Fibroblast of the conjunctiva (primary cell): ENCODE data around the gene SGCB.

Experiments
- DNase-seq: peaks from one replicate; pipeline ENCODE4 v3.0.0-alpha.2; 2010; ENCODE audit warnings: low read depth

Gene SGCB

DNA sequence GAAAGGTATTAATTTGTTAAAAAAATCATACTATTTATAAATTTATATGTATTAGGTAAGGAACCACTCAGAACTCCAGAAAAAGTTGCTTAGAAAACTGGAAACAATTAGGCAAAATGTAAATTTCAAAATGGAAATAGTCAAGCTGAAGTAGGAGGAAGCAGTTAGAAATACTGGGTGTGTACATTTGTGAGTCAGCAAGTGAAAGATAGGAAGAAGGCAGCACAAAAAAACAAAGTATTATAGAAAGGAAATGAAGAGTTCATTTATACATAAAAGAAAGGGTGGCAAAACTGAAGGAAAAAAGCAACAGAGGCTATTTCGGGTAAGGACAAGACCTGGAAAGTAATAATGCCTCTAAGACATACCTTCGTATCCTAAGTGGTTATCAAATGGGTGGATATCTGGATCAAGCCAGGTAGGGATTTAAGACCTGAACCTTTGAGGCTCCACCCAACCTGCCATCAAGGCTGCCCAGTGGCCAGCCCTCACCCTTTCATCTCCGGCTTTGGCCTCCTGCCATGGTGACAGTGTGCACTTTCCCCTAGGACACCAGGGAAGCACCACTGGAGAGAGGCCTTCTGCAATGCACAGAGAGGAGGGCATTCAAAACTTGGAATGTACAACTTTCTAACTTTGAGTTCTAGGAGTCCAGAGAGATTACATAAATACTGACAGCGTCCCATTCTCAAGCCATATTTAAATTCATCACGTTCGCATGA lies 18.0 kb downstream of the SGCB start, which contains the start of gene LRRC66:
Gene LRRC66, minus strand, starts transcription at position 428 of the 722 bp plus-strand sequence. CDS start 2,750 bp downstream, outside the sequence.
- no peak for DNase-seq

- no peak for DNase-seq
Measured at GRCh38 chr4:52017814-52018213, 20.3 kb downstream of the SGCB start.

DNA sequence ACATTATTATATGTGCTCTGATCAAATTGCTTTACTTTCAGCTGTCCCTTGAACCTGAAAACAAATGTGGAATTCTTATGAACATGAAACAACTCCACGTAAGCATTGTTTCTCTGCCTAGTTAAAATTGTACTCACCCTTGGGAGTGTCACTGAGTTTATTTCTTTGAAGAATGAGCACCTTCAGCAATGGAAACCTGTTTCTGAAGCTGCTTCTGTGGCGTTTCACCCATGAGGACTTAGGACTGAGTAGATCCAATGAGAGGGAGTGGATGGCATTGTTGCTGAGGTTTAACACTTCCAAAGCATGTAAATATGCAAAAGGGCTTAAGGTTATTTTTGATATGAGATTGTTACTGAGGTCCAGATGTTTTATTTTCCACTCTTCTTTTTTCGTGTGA lies 21.1 kb downstream of the SGCB start:
- no peak for DNase-seq

- DNase-seq, result no peak
Measured at GRCh38 chr4:52015366-52015765, 22.7 kb downstream of the SGCB start.

DNA sequence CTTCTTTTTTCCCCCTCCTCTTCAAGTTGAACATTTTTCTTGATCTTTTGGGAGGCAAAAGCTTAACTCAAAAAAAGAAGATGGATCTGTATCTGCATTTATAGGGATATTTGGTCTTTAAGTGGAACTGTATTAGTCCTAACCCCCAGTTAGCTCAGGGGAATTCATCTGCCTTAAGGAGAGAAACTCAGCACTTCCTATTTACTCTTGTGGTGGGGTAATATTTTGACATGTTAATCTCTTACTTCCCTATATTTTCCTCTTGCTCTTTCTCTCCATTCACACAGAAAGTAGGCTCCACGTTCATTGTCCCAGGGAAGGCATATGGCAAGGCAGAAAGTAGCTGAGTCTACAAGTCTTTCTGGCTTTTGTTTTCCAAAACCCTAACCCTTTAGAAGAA lies 23.2 kb downstream of the SGCB start:
- no peak for DNase-seq

DNA sequence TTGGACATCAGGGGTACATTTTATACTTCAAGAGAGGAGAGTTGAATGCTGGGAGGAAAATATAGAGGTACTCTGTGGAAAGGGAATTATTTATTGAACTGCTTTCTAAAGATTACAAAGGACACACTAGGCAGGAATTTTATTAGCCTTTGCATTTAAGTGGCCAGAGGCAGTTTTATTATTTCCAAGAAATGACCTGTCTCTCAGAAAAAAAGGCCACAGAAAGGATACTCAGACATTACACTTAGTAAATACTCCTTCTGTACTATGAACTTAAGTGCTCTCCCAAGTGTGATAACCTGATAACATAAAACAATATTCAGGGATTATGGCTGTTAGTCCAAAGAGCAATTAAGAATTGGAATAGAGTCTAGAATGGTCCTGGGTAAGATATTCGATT lies 25.4 kb downstream of the SGCB start:
- DNase-seq, result no peak

- DNase-seq, result no peak
Measured at GRCh38 chr4:52010986-52011385, 27.1 kb downstream of the SGCB start.

GRCh38 chr4:52006887-52007286 lies 31.2 kb downstream of the SGCB start:
- DNase-seq, result no peak

DNA sequence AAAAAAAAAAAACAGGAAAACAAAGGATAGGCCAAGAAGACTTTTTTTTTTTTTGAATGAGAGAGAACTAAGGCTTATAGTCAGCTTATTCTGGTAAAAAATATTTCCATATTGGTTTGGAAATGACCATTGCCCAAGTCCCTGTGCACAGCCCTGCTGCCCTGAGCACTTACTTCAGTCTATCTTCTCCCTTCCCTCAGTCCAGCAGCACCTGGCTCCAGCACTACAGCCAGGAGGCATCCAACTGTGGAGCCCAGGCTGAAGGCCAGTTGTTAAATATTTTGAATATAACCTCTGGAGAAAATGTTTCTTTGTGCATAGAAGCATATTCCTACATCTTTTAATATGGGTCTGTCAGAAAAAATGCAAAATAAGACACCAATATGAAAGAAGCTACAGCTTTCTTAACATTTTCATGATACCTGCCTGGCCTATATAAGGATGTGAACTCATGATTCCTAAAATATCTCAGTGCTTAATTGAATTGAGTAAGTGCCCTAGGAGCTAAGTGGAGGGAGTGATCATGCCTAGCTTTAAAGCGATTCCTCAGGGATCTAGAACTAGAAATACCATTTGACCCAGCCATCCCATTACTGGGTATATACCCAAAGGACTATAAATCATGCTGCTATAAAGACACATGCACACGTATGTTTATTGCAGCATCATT lies 32.4 kb downstream of the SGCB start:
- DNase-seq, result no peak

GRCh38 chr4:52004414-52004813 lies 33.7 kb downstream of the SGCB start:
- DNase-seq, result no peak

DNA sequence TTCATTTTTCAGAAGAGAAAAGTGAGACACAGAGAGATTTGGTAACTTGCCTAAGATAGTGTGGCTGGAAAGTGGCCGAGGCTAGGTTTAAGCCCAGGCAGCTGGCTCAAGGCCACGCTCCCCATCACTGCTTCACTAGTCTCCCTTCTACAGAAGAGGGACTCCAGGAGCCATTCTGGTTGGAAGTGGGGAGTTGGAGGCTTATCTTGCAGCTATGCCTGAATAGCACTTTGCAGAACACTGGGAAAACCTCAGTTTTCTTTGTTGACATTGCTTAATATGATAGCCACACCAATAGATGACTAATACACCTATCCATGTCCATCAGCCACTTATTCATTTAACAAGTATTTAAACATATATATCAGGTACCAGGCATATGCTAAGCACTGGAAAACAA lies 36.5 kb downstream of the SGCB start:
- DNase-seq, result no peak

DNA sequence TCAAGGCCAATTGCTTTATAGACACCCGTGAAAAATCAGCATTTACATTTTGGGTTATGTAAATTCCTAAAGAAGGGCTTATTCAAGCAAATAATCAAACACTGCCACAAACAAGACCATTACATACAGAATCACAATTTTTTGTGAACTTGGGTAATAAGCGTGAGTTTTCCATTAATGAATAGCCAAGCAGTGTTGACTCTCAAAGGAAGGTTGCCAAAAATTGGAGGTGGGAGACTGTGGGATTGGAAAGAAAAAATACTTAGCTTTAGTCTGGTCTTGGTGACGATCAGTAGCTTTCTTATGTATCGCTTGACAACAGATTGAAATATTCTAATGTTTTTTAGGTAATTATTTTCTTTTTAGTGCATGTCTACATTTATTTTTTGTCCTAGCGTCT lies 38.8 kb downstream of the SGCB start:
- DNase-seq, result no peak

- DNase-seq, result no peak
Measured at GRCh38 chr4:51998837-51999236, 39.3 kb downstream of the SGCB start.

GRCh38 chr4:51997647-51998046 lies 40.5 kb downstream of the SGCB start:
- no peak for DNase-seq

DNA sequence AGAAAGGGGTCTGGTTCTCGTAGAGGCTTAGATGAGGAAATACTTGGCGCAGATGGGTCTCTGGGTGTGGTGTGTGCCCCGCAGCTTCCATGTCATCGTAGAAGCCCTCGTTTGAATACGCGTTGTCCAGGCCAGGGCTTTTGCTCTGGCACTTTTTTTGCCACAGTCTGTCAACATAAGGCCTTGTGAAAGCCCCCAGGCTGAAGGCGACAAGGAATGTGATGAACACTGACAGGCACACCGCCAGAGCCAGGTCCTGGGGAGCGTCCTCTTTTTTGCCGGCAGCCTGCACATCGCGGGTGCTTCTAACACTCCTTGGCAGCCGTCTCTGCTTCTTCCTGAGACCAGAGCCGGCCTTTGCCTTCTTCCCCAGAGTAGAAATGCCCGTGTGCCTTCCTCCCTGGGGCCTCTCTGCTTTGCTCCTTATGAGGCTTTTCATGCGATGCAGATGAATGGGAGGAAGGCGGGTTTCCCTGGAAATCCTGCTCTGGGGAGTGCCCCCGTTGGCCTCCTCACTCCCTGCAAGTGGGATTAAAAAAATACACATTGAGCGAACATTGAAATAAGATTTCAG lies 42.4 kb downstream of the SGCB start:
- no peak for DNase-seq
